Activated CD4-positive, alpha-beta T cell treated with anti-CD3 and anti-CD28 coated beads, Interleukin-2, amount 10 ng/mL, durations not matched to agents 7 days and 5 days (primary cell): ENCODE results near the gene UBL4A. TPM values are rescaled to one million over a fixed set of nuclear protein-coding genes. Genes with fewer than 3 reads are reported as not detected.

Experiments used
- CTCF ChIA-PET: fragments of 350-600 bp; sonication (Branson Sonifier 250); formaldehyde crosslinking; loops from one replicate; lab custom pipeline; 2021; ENCODE audit warnings: antibody characterized with exemption; lab: Charles Lee
- POLR2A ChIA-PET: fragments of 350-600 bp; sonication (Branson Sonifier 250); formaldehyde crosslinking; loops from one replicate; lab custom pipeline; 2021; ENCODE audit warnings: antibody characterized with exemption; lab: Charles Lee
- DNase-seq: peaks from one replicate; pipeline ENCODE4 v3.0.0-alpha.2; 2020
- H3K27ac Mint-ChIP-seq: one replicate; pipeline ENCODE4 v1.8.0; 2021; ENCODE audit warnings: mild to moderate bottlenecking, moderate library complexity, mixed read lengths
- H3K27me3 Mint-ChIP-seq: one replicate; pipeline ENCODE4 v1.8.0; 2021; ENCODE audit warnings: mixed read lengths
- H3K36me3 Mint-ChIP-seq: one replicate; pipeline ENCODE4 v1.8.0; 2021; ENCODE audit warnings: low read depth, mixed read lengths
- H3K4me1 Mint-ChIP-seq: one replicate; pipeline ENCODE4 v1.8.0; 2021; ENCODE audit warnings: mixed read lengths
- H3K4me3 Mint-ChIP-seq: one replicate; pipeline ENCODE4 v1.8.0; 2021; ENCODE audit warnings: mild to moderate bottlenecking, moderate library complexity, mixed read lengths
- H3K9me3 Mint-ChIP-seq: one replicate; pipeline ENCODE4 v1.8.0; 2021; ENCODE audit warnings: mixed read lengths
- total RNA-seq, 2 experiments: library from RNA; stranded (reverse); gene quantifications; one replicate each; pipeline ENCODE4 v1.2.3, GENCODE V29; 2021

The UBL4A gene
- total RNA-seq, result 10 to 100 TPM; 46.4 to 47.3 TPM

- peak within 1 kb of the TSS; percentile 78 for H3K4me3 Mint-ChIP-seq
- peaks cover 48% of the 10 kb centered on the region for H3K4me1 Mint-ChIP-seq
- peaks cover 9% of the 10 kb centered on the region for H3K36me3 Mint-ChIP-seq
- no peaks in the 10 kb centered on the region for H3K9me3 Mint-ChIP-seq
- no peaks in the 10 kb centered on the region for H3K27me3 Mint-ChIP-seq
- CTCF ChIA-PET, result interaction anchor here (0.6 to 1.4 kb wide), 4 partner anchors 21 to 350 kb away, joined by 3 to 5 read pairs (median 4); no protein-coding TSS in a partner anchor
- POLR2A ChIA-PET, result interaction anchor here (0.6 kb wide), 1 partner anchor 56 kb away, joined by 3 read pairs; no protein-coding TSS in a partner anchor
- peak within 1 kb of the TSS; percentile 85 for H3K27ac Mint-ChIP-seq
- DNase-seq, result peak; percentile 48
Measured at GRCh38 chrX:154486396-154487207, at the start of gene UBL4A. Gene UBL4A, minus strand, starts transcription at chrX:154486615. Its CDS starts 31 bp downstream, at chrX:154486584.

GRCh38 chrX:154535892-154536291 lies 49.5 kb upstream of the UBL4A start:
- no peak for DNase-seq
- H3K27ac Mint-ChIP-seq, result no peak overlapping the region
- ChIA-PET POLR2A (no interaction called here), CTCF (interaction anchor here (1.1 to 2.9 kb wide), 3 partner anchors 9 to 162 kb away, joined by 3 to 15 read pairs (median 4); no protein-coding TSS in a partner anchor)
- H3K36me3 Mint-ChIP-seq, result peaks cover 10% of the 10 kb centered on the region
- H3K4me3 Mint-ChIP-seq, result no peak overlapping the region
- no peaks in the 10 kb centered on the region for H3K9me3 Mint-ChIP-seq
- no peaks in the 10 kb centered on the region for H3K27me3 Mint-ChIP-seq
- H3K4me1 Mint-ChIP-seq, result peaks cover 13% of the 10 kb centered on the region

- CTCF ChIA-PET, result interaction anchor here (0.6 to 2.9 kb wide), 11 partner anchors 7 to 521 kb away, joined by 3 to 15 read pairs (median 3); partner anchors contain the start of genes PLXNA3 and RPL10
- Mint-ChIP-seq H3K4me1 (peaks cover 13% of the 10 kb centered on the region), H3K27ac (peak overlapping the region; percentile 66), H3K9me3 (no peaks in the 10 kb centered on the region), H3K36me3 (peaks cover 10% of the 10 kb centered on the region), H3K4me3 (no peak overlapping the region), H3K27me3 (no peaks in the 10 kb centered on the region)
- POLR2A ChIA-PET, result no interaction called here
- DNase-seq, result peak; percentile 88
Measured at GRCh38 chrX:154534526-154535322, 48.3 kb upstream of the UBL4A start.

GRCh38 chrX:154532690-154533089 lies 46.3 kb upstream of the UBL4A start:
- no peaks in the 10 kb centered on the region for H3K9me3 Mint-ChIP-seq
- H3K4me1 Mint-ChIP-seq, result peaks cover 6% of the 10 kb centered on the region
- peaks cover 10% of the 10 kb centered on the region for H3K36me3 Mint-ChIP-seq
- no peak for DNase-seq
- CTCF ChIA-PET, result interaction anchor here (0.7 to 1.5 kb wide), 4 partner anchors 9 to 160 kb away, joined by 3 to 5 read pairs (median 4); no protein-coding TSS in a partner anchor
- H3K4me3 Mint-ChIP-seq, result no peak overlapping the region
- no peaks in the 10 kb centered on the region for H3K27me3 Mint-ChIP-seq
- H3K27ac Mint-ChIP-seq, result no peak overlapping the region
- POLR2A ChIA-PET, result no interaction called here

GRCh38 chrX:154531626-154532025 lies 45.2 kb upstream of the UBL4A start:
- ChIA-PET POLR2A (no interaction called here), CTCF (interaction anchor here (1.5 kb wide), 1 partner anchor 12 kb away, joined by 5 read pairs; no protein-coding TSS in a partner anchor)
- Mint-ChIP-seq H3K9me3 (no peaks in the 10 kb centered on the region), H3K27me3 (no peaks in the 10 kb centered on the region), H3K36me3 (peaks cover 10% of the 10 kb centered on the region), H3K27ac (no peak overlapping the region), H3K4me1 (peaks cover 15% of the 10 kb centered on the region), H3K4me3 (no peak overlapping the region)
- no peak for DNase-seq

- POLR2A ChIA-PET, result no interaction called here
- CTCF ChIA-PET, result no interaction called here
- no peak overlapping the region for H3K27ac Mint-ChIP-seq
- H3K9me3 Mint-ChIP-seq, result no peaks in the 10 kb centered on the region
- no peak overlapping the region for H3K4me3 Mint-ChIP-seq
- peaks cover 7% of the 10 kb centered on the region for H3K36me3 Mint-ChIP-seq
- no peaks in the 10 kb centered on the region for H3K27me3 Mint-ChIP-seq
- H3K4me1 Mint-ChIP-seq, result peaks cover 26% of the 10 kb centered on the region
- DNase-seq, result no peak
Measured at GRCh38 chrX:154530286-154530685, 43.9 kb upstream of the UBL4A start.

GRCh38 chrX:154529206-154529612 lies 42.8 kb upstream of the UBL4A start:
- H3K4me1 Mint-ChIP-seq, result peaks cover 24% of the 10 kb centered on the region
- H3K4me3 Mint-ChIP-seq, result no peak overlapping the region
- no peaks in the 10 kb centered on the region for H3K9me3 Mint-ChIP-seq
- no peak for DNase-seq
- no peak overlapping the region for H3K27ac Mint-ChIP-seq
- H3K27me3 Mint-ChIP-seq, result no peaks in the 10 kb centered on the region
- CTCF ChIA-PET, result interaction anchor here (1.1 kb wide), 1 partner anchor 584 kb away, joined by 3 read pairs; no protein-coding TSS in a partner anchor
- POLR2A ChIA-PET, result no interaction called here
- H3K36me3 Mint-ChIP-seq, result peaks cover 3% of the 10 kb centered on the region

- CTCF ChIA-PET, result interaction anchor here (0.6 to 1.6 kb wide), 9 partner anchors 9 to 153 kb away, joined by 3 to 10 read pairs (median 4); partner anchors contain the start of genes FAM3A and SLC10A3
- Mint-ChIP-seq H3K27ac (peak overlapping the region; percentile 83), H3K4me1 (peaks cover 24% of the 10 kb centered on the region), H3K27me3 (no peaks in the 10 kb centered on the region), H3K9me3 (no peaks in the 10 kb centered on the region), H3K4me3 (no peak overlapping the region), H3K36me3 (peaks cover 3% of the 10 kb centered on the region)
- peak; percentile 67 for DNase-seq
- POLR2A ChIA-PET, result no interaction called here
Measured at GRCh38 chrX:154526901-154527675, 40.7 kb upstream of the UBL4A start.

- H3K4me1 Mint-ChIP-seq, result peaks cover 24% of the 10 kb centered on the region
- no peaks in the 10 kb centered on the region for H3K9me3 Mint-ChIP-seq
- H3K27ac Mint-ChIP-seq, result peak overlapping the region; percentile 60
- DNase-seq, result no peak
- ChIA-PET CTCF (interaction anchor here (1.0 to 1.2 kb wide), 2 partner anchors 35 to 153 kb away, joined by 4 read pairs; partner anchors contain the start of gene SLC10A3), POLR2A (no interaction called here)
- no peak overlapping the region for H3K4me3 Mint-ChIP-seq
- H3K36me3 Mint-ChIP-seq, result peaks cover under 1% of the 10 kb centered on the region
- no peaks in the 10 kb centered on the region for H3K27me3 Mint-ChIP-seq
Measured at GRCh38 chrX:154525606-154526490, 39.4 kb upstream of the UBL4A start.

- H3K4me1 Mint-ChIP-seq, result peaks cover 13% of the 10 kb centered on the region
- no peaks in the 10 kb centered on the region for H3K36me3 Mint-ChIP-seq
- POLR2A ChIA-PET, result no interaction called here
- H3K27me3 Mint-ChIP-seq, result no peaks in the 10 kb centered on the region
- DNase-seq, result no peak
- H3K9me3 Mint-ChIP-seq, result no peaks in the 10 kb centered on the region
- H3K4me3 Mint-ChIP-seq, result no peak overlapping the region
- CTCF ChIA-PET, result interaction anchor here (0.7 to 2.0 kb wide), 2 partner anchors 13 to 23 kb away, joined by 3 to 5 read pairs; no protein-coding TSS in a partner anchor
- H3K27ac Mint-ChIP-seq, result no peak overlapping the region
Measured at GRCh38 chrX:154519389-154519788, 33.0 kb upstream of the UBL4A start.

GRCh38 chrX:154517101-154517781 lies 30.8 kb upstream of the UBL4A start:
- H3K27ac Mint-ChIP-seq, result peak overlapping the region; percentile 36
- H3K36me3 Mint-ChIP-seq, result peaks cover 6% of the 10 kb centered on the region
- H3K4me1 Mint-ChIP-seq, result peaks cover 22% of the 10 kb centered on the region
- no peaks in the 10 kb centered on the region for H3K9me3 Mint-ChIP-seq
- peak overlapping the region; percentile 16 for H3K4me3 Mint-ChIP-seq
- POLR2A ChIA-PET, result no interaction called here
- CTCF ChIA-PET, result interaction anchor here (3.1 kb wide), 1 partner anchor 10 kb away, joined by 10 read pairs; no protein-coding TSS in a partner anchor
- H3K27me3 Mint-ChIP-seq, result no peaks in the 10 kb centered on the region
- DNase-seq, result no peak
